Stimulated activated CD8-positive, alpha-beta memory T cell treated with anti-CD3 and anti-CD28 coated beads, Interleukin-4, amount 100 ng/mL, for 24 hours (primary cell): ENCODE data around the gene TAS2R3.

ENCODE experiments used
- DNase-seq: peaks from one replicate; pipeline ENCODE4 v3.0.0-alpha.2; 2020; ENCODE audit warnings: low read depth

The TAS2R3 gene

GRCh38 chr7:141785706-141786552 lies 22.0 kb downstream of the TAS2R3 start:
- DNase-seq = no peak

DNA sequence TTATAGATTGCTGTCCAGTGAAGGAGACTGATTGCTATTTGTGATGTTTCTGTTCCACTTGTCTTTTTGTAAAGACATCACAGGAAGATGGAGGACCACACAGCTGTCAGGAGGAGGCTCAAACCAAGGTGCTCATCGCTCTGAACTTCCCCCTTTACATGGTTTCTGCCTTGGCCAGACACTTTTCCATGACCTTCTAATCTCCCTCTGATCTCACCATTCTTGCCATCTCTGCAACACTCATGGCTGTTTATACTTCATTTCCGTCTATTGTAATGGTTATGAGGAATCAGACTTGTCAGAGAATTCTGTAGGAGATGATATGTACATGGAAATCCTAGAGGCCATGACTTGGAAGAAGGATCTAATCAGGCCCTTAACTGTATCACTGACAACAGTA lies 24.4 kb downstream of the TAS2R3 start:
- DNase-seq = no peak

DNA sequence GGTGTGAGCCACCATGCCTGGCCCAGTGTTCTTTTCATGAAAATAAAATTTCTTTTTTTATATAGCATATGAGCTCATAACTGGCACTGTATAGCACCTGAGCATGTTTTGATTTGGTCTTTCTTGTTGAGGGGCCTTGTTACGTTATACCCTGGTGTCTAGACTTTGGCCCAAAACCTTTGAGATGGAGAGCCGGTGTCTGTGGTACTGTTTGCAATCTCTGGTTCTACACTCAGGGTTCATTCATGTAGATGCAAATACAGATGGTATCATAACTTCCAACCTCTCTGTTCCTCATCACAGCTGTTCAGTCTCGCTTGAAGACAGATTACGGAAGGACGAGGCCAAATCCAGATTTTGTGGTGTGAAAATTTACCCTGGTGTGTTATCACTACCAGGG lies 26.0 kb downstream of the TAS2R3 start, which contains the start of gene TAS2R5:
Gene TAS2R5 (plus strand): TSS at position 301 of the 400 bp plus-strand sequence. CDS start 145 bp downstream, outside the sequence.
- no peak for DNase-seq

DNA sequence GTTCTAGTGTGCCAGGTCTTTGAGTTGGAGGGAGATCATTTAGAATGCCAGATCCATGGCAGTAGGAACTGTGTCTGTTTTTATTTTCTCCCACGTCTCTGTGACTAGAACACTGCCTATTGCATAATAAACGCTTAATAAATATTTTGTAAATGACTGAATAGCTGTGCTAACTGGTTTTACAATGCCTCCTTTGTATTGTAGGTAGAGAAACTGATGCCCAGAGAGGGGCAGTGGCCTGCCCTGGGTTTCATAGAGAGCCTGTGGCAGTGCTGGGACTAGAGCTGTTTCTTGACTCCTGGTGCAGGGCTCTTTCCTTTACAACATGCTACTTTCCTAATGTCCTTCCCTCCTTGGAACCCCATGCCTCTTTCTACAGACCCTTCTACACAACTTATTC lies 28.6 kb downstream of the TAS2R3 start:
- no peak for DNase-seq
